ENCODE measurements around the gene BRME1. TPM values are rescaled to one million over a fixed set of nuclear protein-coding genes. Genes with fewer than 3 reads are reported as not detected.

BRME1 gene
- total RNA-seq, 1 donor from 2014 or later = 18.6 TPM

DNA sequence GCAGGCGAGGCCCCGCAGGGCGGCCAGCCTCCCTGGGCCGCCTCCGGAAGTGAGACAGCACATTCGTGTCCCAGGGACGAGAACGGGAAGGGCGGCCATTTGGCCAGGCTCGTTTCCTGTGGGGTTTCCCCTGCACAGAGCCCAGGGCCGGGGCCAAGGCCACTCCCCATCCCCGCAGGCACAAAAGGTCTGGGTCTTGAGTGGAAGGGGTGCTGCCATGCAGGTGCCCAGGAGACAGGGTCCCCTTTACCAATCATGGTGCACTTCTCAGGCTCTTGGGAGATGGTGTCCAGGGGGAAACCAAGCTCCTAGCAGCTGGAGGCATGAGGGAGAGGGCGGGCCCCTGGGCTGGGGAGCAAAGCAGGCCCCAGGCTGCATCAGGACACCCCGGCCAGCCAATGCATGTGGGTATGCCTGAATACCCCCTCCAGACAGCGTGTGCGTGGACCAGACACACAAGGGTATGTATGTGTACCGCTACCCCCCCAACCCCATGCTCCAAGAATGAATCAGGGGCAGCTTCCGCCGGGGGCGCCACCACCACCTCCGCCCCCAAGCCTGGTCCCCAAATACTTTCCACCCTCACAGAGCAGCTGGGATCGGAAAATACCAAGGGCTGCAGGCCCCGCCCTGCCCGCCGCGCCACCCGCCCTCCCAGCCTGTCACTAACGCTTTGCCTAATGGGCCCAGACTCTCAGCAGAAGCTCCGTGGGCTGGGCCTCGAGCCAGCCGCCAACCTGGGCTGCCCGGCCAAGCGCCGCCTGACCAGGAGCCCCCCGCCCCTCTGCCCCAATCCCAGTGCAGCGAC, 66.6 kb downstream of the BRME1 start:
- Mint-ChIP-seq H3K27me3 (no peaks in the 10 kb centered on the region), H3K4me3 (peak overlapping the region; percentile 94), H3K27ac (peak overlapping the region; percentile 89), H3K9me3 (no peaks in the 10 kb centered on the region), H3K36me3 (ENCODE audit: low read depth) (peaks cover 49% of the 10 kb centered on the region), H3K4me1 (peaks cover 37% of the 10 kb centered on the region)
- peak; percentile 94 for DNase-seq
- intact Hi-C loops (cut with micrococcal nuclease) = loop anchor here (1.0 to 5.0 kb wide), 4 partner anchors 8 to 687 kb away; partner anchors contain the start of genes IER2, STX10 and ZSWIM4

DNA sequence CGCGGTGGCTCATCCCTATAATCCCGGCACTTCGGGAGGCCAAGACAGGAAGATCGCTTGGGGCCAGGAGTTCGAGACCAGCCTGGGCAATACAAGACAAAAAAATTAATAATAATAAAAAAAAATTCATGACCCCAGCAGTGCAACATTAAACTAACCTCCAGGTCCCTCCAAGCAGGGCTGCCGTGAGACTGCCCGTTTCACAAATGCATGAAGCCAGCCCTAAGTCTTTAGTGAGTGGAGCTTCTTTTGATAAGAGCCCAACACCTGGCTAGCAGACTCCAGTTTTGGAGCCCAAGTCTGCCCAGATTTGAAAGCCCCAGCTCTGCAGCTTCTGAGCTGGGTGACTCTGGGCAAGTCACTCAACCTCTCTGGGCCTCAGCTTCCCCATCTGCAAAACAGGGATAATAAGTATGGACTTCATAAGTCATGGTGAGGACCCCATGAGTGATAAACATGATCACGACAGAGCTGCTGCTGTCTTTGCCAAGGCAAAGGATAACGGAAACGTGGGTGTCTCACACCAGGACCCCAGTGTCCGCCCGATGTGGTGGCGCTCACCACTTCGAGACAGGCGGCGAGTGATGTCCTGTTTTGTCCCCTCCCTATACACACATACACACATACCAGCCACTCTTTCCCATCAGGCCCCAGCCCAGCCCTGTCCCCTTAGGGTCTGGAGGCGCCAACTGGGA, 67.3 kb downstream of the BRME1 start:
- peak overlapping the region; percentile 89 for H3K27ac Mint-ChIP-seq
- no peaks in the 10 kb centered on the region for H3K9me3 Mint-ChIP-seq
- no peaks in the 10 kb centered on the region for H3K27me3 Mint-ChIP-seq
- intact Hi-C loops (cut with micrococcal nuclease) = loop anchor here (1.0 to 5.0 kb wide), 4 partner anchors 9 to 686 kb away; partner anchors contain the start of genes IER2, STX10 and ZSWIM4
- peaks cover 55% of the 10 kb centered on the region for H3K36me3 Mint-ChIP-seq (ENCODE audit: low read depth)
- H3K4me3 Mint-ChIP-seq = peak overlapping the region; percentile 94
- peaks cover 37% of the 10 kb centered on the region for H3K4me1 Mint-ChIP-seq
- no peak for DNase-seq

DNA sequence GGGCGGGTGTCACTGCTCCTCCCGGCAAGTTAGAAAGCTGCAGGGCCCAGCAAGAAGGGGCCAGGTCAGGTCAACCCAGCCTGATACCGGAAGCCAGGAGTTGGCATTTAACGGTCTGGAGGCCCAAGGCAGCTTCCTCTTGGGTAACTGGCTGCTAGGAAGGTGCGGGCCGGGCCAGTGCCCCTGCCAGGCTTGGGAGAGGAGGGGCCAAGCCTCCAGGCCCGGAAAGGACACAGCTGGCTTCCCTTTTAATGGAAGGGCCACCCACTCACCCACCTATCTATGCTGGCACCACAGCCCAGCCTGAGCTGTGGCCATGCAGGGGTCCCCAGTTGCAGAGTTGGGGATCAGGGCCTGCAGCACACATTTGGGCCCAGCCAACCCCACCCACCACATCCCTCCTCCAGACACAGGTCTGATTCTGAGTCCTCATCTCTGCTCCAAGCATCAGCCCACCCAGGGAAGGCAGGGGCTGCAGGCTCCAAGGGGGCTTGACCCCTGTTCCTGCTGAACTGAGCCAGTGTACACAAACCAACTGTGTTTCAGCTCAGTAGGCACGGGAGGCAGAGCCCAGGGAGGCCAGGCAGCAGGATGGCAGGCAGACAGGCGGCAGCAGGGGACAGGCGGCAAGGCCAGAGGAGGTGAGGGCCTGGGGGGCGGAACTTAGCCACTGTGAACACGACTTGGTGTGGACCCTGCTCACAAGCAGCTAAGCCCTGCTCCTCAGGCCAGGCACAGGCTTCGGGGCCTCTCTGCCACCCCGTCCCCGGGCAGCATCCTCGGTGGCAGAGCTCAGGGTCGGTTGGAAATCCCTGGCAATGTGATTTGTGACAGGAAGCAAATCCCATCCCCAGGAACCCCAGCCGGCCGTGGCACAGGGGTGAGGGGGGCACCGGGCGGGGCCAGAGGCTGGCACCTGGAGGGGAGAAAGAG, 69.9 kb downstream of the BRME1 start:
- Mint-ChIP-seq H3K4me1 (peaks cover 38% of the 10 kb centered on the region), H3K9me3 (no peaks in the 10 kb centered on the region), H3K27ac (peak overlapping the region; percentile 96), H3K4me3 (peak overlapping the region; percentile 94), H3K36me3 (ENCODE audit: low read depth) (peaks cover 50% of the 10 kb centered on the region), H3K27me3 (no peaks in the 10 kb centered on the region)
- peak; percentile 68 for DNase-seq
- intact Hi-C loops (cut with micrococcal nuclease) = loop anchor here (5.0 kb wide), 1 partner anchor 684 kb away; the partner anchor contains the start of genes IER2 and STX10

DNA sequence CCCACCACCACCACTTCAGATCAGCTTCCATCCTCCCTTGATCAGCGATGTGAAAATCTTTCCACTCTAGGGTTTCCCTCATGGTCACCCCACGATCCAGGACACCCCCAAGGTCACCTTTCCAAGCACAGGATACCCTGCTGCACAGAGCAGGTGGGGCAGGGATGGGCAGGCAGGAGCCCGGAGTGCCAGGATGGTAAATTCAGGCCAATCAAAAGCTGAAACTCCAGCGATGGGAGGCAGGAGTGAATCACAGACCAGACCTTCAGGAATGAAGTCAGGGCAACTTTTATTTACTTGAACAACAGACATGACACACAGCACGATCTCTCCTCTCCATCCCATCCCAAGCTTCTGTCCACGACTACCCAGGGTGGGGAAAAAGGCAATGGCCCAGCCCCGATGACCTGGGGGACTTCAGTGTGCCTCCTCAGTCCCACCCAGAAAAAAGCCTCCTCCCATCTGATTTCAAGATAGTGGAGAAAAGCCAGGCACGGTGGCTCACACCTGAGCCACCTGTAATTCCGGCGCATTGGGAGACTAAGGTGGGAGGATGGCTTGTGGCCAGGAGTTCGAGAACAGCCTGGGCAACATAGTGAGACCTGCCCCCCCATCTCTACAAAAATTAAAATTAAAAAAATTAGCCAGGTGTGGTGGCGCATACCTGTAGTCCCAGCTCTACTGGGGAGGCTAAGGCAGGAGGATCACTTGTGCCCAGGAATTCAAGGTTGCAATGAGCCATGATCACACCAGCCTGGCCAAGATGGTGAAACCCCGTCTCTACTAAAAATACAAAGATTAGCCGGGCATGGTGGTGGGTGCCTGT, 71.5 kb downstream of the BRME1 start:
- Mint-ChIP-seq H3K27ac (peak overlapping the region; percentile 88), H3K36me3 (ENCODE audit: low read depth) (peaks cover 43% of the 10 kb centered on the region), H3K4me1 (peaks cover 34% of the 10 kb centered on the region), H3K27me3 (no peaks in the 10 kb centered on the region), H3K9me3 (no peaks in the 10 kb centered on the region), H3K4me3 (peak overlapping the region; percentile 86)
- DNase-seq = peak; percentile 66
- intact Hi-C loops (cut with micrococcal nuclease) = loop anchor here (5.0 kb wide), 1 partner anchor 682 kb away; the partner anchor contains the start of genes IER2 and STX10

- peak overlapping the region; percentile 86 for H3K4me3 Mint-ChIP-seq
- no peaks in the 10 kb centered on the region for H3K9me3 Mint-ChIP-seq
- DNase-seq = peak; percentile 98
- intact Hi-C loops (cut with micrococcal nuclease) = loop anchor here (2.0 kb wide), 1 partner anchor 13 kb away; no protein-coding TSS in a partner anchor
- H3K36me3 Mint-ChIP-seq (ENCODE audit: low read depth) = peaks cover 41% of the 10 kb centered on the region
- peak overlapping the region; percentile 88 for H3K27ac Mint-ChIP-seq
- H3K4me1 Mint-ChIP-seq = peaks cover 30% of the 10 kb centered on the region
- no peaks in the 10 kb centered on the region for H3K27me3 Mint-ChIP-seq
Observed at GRCh38 chr19:13833330-13834243, 72.3 kb downstream of the BRME1 start.

Other genes with a start within 250 kb of the BRME1 start
- 42.9 and 46.7 TPM in 2 replicates for gene MRI1, start 141.6 kb downstream of the BRME1 start, total RNA-seq
- gene C19orf53, start 131.7 kb downstream of the BRME1 start, total RNA-seq = 142 and 143 TPM in 2 replicates
- gene ZSWIM4, start 110.7 kb downstream of the BRME1 start, total RNA-seq = 7.3 and 7.5 TPM in 2 replicates
- gene NANOS3, start 29.0 kb downstream of the BRME1 start, total RNA-seq = 1.4 and 1.9 TPM in 2 replicates
- gene CC2D1A, start 84 bp upstream of the BRME1 start, total RNA-seq = 38.5 and 39.4 TPM in 2 replicates
- not detected in 2 replicates for gene PODNL1, start 32.3 kb upstream of the BRME1 start, total RNA-seq
- gene DCAF15, start 46.4 kb upstream of the BRME1 start, total RNA-seq = 61.5 and 63.2 TPM in 2 replicates
- 17.0 and 18.0 TPM in 2 replicates for gene RFX1, start 100.2 kb upstream of the BRME1 start, total RNA-seq
- not detected in 2 replicates for gene RLN3, start 122.0 kb upstream of the BRME1 start, total RNA-seq
- 81.6 and 86.4 TPM in 2 replicates for gene IL27RA, start 125.6 kb upstream of the BRME1 start, total RNA-seq
- gene PALM3, start 156.0 kb upstream of the BRME1 start, total RNA-seq = 0.28 TPM in 1 of 2 replicates, not detected in the other
- 2.7 and 3.6 TPM in 2 replicates for gene MISP3, start 166.7 kb upstream of the BRME1 start, total RNA-seq
- gene C19orf67, start 179.7 kb upstream of the BRME1 start, total RNA-seq = 0.54 and 0.58 TPM in 2 replicates
- 147 and 152 TPM in 2 replicates for gene SAMD1, start 184.6 kb upstream of the BRME1 start, total RNA-seq
- gene PRKACA, start 211.6 kb upstream of the BRME1 start, total RNA-seq = 62.6 and 64.7 TPM in 2 replicates
- 85.8 and 90.2 TPM in 2 replicates for gene ASF1B, start 230.5 kb upstream of the BRME1 start, total RNA-seq